ENCODE data around the gene TOR3A.
A peak's percentile ranks its signal among the peaks of the same experiment; 100 is the strongest.

The TOR3A gene

DNA sequence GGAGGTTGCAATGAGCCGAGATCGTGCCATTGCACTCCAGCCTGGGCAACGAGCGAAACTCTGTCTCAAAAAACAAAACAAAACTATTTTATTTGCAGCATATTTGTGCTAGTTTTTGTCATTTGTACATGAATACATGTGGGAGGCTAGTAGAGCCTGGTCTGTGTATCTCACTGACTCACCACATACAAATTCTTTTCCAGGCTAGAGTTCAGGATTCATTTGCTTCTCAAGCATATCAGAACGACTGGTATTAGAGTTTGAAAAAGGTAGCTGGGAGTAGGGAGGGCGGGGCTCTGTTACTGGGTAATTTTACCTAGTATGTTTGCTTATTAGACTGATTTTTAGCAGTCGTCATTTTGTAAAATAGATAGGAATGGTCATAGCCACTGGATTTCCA, 4.5 kb upstream of the TOR3A start:
- DNase-seq, result no peak

DNA sequence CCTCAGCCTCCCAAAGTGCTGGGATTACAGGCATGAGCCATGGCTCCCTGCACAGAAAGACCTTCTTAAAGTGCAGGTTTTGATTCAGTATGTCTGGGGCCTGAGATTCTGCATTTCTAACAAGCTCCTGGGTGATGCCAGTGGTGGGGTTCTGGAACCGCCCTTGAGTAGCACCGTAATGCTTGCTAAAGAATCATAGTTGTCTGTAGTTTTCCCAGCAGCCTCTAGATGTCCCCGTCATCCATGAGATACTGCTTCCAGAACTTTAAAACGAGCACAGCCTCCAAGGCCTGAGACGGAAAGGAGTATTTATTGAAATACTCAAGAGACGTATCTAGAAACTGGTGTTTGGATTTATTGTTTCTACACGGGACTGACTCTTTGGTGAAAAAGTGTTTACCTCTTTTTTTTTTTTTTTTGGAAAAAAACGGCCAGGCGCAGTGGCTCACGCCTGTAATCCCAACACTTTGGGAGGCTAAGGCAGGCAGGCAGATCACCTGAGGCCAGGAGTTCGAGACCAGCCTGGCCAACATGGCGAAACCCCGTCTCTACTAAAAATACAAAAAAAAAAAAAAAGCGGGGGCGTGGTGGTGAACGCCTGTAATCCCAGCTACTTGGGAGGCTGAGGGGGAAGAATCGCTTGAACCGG, 2.6 kb upstream of the TOR3A start:
- DNase-seq, result peak; percentile 3

DNA sequence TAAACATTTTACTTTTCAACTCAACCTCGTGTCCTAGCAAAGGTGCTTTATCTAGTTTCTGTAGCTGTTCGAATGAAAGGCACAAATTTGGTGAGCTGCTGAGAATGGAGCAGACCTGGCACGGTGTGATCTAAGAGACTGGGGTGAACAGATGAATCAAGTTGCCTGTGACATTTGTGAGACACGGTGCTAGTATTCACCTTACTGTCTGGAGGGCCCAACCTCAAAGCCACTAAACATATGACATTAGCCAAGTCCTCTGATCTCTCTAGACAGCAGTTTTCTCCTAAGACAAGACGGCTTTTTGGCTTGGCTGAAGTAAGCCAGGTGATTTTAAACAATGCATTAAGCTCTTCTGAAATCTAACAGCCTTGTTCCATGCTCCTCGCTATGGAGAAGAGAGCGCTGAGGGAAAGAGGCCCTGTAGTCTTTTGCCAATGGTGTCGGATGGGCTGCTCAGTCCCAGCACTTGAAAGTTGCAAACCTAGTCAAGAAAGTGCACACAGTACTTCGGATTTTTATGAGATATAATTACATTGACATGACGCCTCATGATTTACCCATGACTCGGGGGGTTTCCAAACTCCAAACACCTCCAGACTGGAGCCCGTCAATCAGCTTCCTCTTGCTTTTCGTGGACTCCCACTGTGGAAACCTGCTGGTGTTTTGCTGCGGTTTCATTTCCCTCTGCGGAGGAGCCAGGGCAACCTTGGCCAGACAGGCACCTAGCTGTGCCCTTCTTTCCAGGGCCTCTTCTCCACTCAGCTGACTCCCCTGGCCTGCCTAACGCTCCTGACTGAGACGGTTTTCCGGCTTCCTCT, 794 bp upstream of the TOR3A start:
- DNase-seq, result no peak

GRCh38 chr1:179082333-179082998, 596 bp downstream of the TOR3A start:
- no peak for DNase-seq

DNA sequence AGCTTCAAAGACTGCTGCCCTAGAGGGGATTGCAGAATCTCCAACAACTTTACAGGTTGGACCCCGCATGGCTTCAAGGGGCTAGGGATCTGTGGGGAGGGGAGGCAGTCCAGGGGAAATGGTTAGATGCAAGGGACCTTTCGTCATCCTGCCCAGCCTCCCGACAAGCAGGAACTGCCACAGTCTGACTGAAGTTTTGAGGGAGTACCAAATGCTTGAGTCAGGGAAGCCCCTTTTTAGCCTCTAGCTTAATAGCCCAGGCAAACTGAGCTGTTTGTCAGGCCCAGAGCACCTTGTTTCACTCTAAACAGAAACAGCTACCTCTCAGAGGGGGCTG, 1.1 kb downstream of the TOR3A start:
- DNase-seq, result peak; percentile 30

- no peak for DNase-seq
Observed at GRCh38 chr1:179083533-179083932, 1.7 kb downstream of the TOR3A start.

DNA sequence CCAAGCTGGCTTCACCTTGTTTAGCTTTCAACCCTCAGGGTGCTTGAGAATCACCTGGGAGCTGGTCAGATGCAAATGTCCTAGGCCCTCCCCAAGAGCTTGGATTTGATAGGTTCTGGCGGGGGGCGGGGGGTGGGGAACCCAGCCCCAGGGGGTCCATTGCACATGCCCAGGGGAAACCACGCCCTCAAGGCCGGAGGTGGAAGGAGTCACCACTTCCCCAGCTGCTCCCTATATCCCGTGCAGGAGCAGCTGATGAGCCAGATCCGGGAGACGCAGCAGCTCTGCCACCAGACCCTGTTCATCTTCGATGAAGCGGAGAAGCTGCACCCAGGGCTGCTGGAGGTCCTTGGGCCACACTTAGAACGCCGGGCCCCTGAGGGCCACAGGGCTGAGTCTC, 5.8 kb downstream of the TOR3A start:
- no peak for DNase-seq

GRCh38 chr1:179089827-179090482, 8.1 kb downstream of the TOR3A start:
- no peak for DNase-seq

DNA sequence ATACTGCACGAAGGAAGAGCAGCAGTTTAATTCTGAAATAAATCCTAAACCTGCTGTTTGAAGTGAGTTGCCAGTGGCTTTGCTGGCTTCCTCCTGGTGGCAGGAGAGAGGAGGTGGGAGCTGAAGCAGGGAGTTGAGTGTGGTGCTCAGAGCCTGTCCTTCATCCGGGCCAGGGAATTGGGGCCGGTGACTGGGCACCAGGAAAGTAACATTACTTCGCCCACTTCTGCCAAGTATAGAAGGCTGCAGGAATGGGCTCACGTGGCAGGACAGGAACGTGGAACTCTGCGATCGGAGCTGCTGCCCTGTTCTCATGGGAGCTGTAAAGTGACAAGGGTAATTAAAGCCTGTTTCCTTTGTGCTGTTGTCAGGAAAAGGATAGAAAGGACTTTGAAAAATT, 8.7 kb downstream of the TOR3A start:
- DNase-seq, result no peak

GRCh38 chr1:179090923-179091322, 9.1 kb downstream of the TOR3A start:
- no peak for DNase-seq

- DNase-seq, result peak; percentile 32
Observed at GRCh38 chr1:179091691-179092165, 9.9 kb downstream of the TOR3A start.

DNA sequence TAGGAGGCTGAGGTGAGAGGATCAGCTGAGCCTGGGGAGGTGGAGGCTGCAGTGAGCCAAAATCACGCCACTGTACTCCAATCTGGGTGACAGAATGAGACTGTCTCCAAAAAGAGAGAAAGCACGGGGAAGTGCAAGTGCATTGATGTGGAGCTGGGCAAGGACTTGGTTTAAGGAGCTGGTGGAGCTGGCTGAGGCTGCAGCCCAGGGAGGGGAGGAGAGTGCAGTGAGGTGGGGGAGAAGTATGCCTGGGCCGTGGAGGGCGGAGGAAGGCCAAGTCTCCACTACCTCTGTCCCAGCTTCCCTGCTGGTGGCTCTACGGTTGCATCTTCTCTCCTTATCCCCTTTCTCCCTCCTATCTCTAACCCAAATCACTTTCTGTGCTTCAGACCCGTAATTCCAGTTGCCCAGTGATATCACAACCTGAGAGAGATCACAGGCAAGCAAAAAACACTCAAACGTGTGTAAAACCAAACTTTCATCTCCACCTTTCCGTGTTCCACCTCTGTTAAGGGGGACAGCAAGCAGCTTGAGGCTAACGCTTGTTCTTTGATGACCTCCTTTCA, 11.1 kb downstream of the TOR3A start:
- no peak for DNase-seq

- DNase-seq, result no peak
Observed at GRCh38 chr1:179094818-179095217, 12.9 kb downstream of the TOR3A start.

GRCh38 chr1:179095377-179095776, 13.5 kb downstream of the TOR3A start:
- no peak for DNase-seq

- no peak for DNase-seq
Observed at GRCh38 chr1:179095924-179096323, 14.1 kb downstream of the TOR3A start.

DNA sequence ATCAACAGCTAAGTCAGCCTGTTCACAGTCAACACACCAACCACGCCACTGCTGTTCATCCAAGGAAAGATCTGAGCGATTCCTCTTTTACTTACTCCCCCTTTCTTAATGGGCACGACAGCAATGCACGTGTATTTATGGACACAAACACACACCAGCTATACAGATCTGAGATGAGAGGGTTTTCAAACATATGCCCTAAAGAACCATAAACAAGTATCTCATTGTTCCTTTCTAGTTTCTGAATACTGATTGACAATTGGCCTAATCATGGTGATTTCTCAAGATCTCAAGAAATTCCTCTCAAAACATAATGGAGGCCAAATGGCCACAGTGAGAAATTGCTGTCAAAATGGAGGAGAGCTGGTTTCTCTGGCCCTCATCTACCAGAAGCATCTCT, 18.0 kb downstream of the TOR3A start:
- no peak for DNase-seq

DNA sequence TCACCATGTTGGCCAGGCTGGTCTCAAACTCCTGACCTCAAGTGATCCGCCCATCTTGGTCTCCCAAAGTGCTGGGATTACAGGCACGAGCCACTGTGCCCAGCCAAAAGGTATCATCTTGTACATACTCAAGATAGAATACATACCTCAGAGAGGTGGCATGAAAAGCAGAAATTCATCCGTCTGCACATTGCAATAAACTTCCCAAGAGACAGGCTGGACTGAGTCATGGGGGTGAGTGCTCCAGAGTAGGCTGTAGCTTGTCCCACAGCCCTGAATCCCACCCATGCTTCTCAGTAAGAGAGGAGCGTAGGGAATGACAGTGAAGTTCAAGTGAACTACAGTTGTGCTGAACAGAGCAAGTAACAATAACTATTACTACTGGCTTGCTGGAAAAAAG, 19.7 kb downstream of the TOR3A start:
- no peak for DNase-seq

- DNase-seq, result no peak
Observed at GRCh38 chr1:179103999-179104398, 22.1 kb downstream of the TOR3A start.

- DNase-seq, result no peak
Observed at GRCh38 chr1:179104611-179105250, 22.9 kb downstream of the TOR3A start.

DNA sequence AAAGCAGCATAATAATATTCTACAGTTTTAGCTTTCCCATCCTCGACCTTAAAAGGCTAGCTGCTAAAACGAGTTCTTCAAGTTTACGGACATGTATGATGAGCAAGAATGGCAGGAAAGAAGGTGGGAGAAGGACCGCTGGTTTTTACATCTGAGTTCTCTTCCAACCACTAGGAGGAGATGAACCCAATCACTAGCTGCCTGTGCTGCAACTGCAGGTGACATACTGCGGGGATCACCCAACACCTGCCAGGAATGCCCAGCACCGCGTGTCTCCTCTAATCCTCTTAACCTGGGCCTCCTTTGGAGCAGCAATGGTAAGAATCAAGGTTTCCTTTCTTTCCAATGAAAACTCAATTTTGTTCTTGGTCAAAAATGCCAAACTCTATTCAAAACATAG, 23.5 kb downstream of the TOR3A start:
- DNase-seq, result no peak

GRCh38 chr1:179107706-179108629, 26.1 kb downstream of the TOR3A start:
- no peak for DNase-seq

DNA sequence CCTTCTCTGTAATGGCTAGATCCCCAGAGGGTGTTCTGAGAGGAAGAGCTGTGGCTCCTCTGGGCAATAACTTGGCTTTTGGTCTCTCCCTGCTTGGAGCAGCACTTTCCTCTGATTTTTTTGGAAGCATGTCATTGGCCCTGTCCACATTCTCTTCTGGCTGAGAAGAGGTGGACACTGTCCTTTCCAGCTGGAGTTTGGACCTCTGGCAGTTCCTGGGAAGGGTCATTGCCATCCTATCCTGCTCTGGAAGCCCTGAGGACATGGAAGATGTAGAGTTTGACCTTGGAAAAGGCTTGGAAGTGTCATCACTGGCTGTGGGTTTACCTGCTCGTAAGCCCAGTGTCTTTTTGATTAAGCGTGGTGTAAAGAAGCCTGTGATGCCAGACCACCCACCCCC, 26.8 kb downstream of the TOR3A start:
- DNase-seq, result no peak
